ENCODE results near the gene RREB1.

DNA sequence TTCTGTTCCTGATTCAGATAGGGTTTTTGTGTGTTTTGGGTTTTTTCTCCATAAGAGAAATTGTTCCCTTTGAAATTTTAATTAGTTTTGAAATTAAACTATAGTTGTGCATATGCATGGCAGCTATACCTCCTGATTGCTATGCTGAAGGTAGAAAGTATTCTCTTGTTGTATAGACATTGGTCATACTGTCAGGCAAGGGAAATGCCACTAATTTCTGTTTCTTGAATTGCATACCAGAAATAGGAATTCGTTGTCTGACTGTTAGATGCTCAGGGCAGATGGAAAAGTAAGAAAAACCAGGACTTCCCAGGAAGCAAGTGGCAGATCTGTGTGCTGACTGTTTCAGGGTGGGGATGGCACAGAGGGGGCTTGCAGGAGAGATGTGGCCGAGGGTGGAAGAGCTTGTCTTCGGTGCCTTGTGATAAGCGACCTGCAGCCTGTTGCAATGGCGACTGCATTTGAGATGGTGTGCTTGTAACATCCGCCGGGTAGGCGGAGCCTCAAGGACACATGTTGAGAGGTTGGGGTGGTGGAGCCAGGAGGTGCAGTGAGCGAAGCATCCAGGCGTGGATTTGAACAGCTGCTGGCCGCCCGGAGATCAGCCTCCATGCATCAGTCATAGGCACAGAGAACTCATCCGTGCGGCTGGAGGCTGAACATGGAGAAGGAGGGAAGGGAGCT lies 42.8 kb downstream of the RREB1 start:
- TF ChIP-seq, protein P1, sequence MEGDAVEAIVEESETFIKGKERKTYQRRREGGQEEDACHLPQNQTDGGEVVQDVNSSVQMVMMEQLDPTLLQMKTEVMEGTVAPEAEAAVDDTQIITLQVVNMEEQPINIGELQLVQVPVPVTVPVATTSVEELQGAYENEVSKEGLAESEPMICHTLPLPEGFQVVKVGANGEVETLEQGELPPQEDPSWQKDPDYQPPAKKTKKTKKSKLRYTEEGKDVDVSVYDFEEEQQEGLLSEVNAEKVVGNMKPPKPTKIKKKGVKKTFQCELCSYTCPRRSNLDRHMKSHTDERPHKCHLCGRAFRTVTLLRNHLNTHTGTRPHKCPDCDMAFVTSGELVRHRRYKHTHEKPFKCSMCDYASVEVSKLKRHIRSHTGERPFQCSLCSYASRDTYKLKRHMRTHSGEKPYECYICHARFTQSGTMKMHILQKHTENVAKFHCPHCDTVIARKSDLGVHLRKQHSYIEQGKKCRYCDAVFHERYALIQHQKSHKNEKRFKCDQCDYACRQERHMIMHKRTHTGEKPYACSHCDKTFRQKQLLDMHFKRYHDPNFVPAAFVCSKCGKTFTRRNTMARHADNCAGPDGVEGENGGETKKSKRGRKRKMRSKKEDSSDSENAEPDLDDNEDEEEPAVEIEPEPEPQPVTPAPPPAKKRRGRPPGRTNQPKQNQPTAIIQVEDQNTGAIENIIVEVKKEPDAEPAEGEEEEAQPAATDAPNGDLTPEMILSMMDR (IDR thresholded peaks at IDR 0.05), result no peak
- TF ChIP-seq POLR2AphosphoS5 (IDR thresholded peaks at IDR 0.05) (no peak), POLR2A (IDR thresholded peaks at IDR 0.05) (no peak), EP300 (IDR thresholded peaks at IDR 0.05) (no peak)

All from upper lobe of left lung (tissue), 4 donors.